Breast epithelium (tissue), 4 donors: ENCODE measurements around the gene WDR93. TPM values are rescaled to one million over a fixed set of nuclear protein-coding genes. Genes with fewer than 3 reads are reported as not detected.

Experiments
- DNase-seq, 2 donors: peaks; one replicate each; pipeline ENCODE4 v3.0.0-alpha.2; 2019; ENCODE audit warnings: low spot score in 2 of 2
- H3K27ac ChIP-seq, 2 donors: fragments of 200-600 bp; sonication (generic) in 1 of 2; one replicate each; pipeline ENCODE4 v1.5.1; 2016 to 2019; ENCODE audit warnings: mild to moderate bottlenecking in 1 of 2
- H3K27me3 ChIP-seq, 2 donors: fragments of 200-600 bp; sonication (generic) in 1 of 2; one replicate each; pipeline versions ENCODE4 v1.5.1 to v1.6.0; 2017 to 2019; ENCODE audit warnings: control low read depth in 1 of 2, mild to moderate bottlenecking in 1 of 2
- H3K36me3 ChIP-seq: fragments of 200-600 bp; one replicate; pipeline ENCODE4 v1.5.1; 2019
- H3K4me1 ChIP-seq, 2 donors: fragments of 200-600 bp; sonication (generic); one replicate each; pipeline ENCODE4 v1.5.1; 2016 to 2019; ENCODE audit warnings: control low read depth in 1 of 2
- H3K4me3 ChIP-seq, 3 donors: fragments of 200-600 bp; sonication (generic); 1 replicate in 2 of 3; 2 replicates in 1 of 3; pipeline ENCODE4 v1.5.1; 2016 to 2019; ENCODE audit warnings: mild to moderate bottlenecking in 3 of 3, moderate library complexity in 2 of 3
- H3K9me3 ChIP-seq, 2 donors: fragments of 200-600 bp; sonication (generic) in 1 of 2; one replicate each; pipeline ENCODE4 v1.5.1; 2016 to 2019; ENCODE audit warnings: control low read depth in 1 of 2
- CTCF ChIP-seq, 3 donors: fragments of 450-650 bp; IDR thresholded peaks; one replicate each; pipeline ENCODE4 v1.5.1; 2016 to 2017; ENCODE audit warnings: antibody characterized with exemption in 3 of 3, mild to moderate bottlenecking in 3 of 3, moderate library complexity in 3 of 3
- POLR2A ChIP-seq: fragments of 450-650 bp; IDR thresholded peaks from one replicate; pipeline ENCODE4 v1.6.1; 2016; ENCODE audit warnings: antibody characterized with exemption, mild to moderate bottlenecking, moderate library complexity
- POLR2AphosphoS5 ChIP-seq, 3 donors: sonication (generic); formaldehyde crosslinking; IDR thresholded peaks; one replicate each; pipeline ENCODE4 v1.6.1; 2017; ENCODE audit warnings: antibody characterized with exemption in 3 of 3
- intact Hi-C: fragments of 100-400 bp; cut with DNase I; formaldehyde crosslinking; loops from one replicate; pipeline ENCODE4 v1.15.1; 2023; ENCODE audit warnings: low total_unique reads
- total RNA-seq, 3 donors: library from RNA; depleted of rRNA; stranded (reverse); fragments of >200 nt; gene quantifications; one replicate each; pipeline ENCODE4 v1.1.0, GENCODE V29; 2016

WDR93 gene
- total RNA-seq, 3 donors from 2014 or later = 0.80 to 1.0 (median 0.98) TPM

GRCh38 chr15:89670971-89671560 lies 19.5 kb upstream of the WDR93 start:
- Histone ChIP-seq H3K27me3 (no peaks in the 10 kb centered on the region), H3K9me3 (no peaks in the 10 kb centered on the region), H3K4me3 (no peak overlapping the region), H3K27ac (peak overlapping the region in 1 of 2 donors; percentile 3), H3K36me3 (no peaks in the 10 kb centered on the region), H3K4me1 (no peaks in the 10 kb centered on the region)
- no peak for TF ChIP-seq CTCF (IDR thresholded peaks at IDR 0.05)
- TF ChIP-seq POLR2AphosphoS5 (IDR thresholded peaks at IDR 0.05) = no peak
- no peak for TF ChIP-seq POLR2A
- intact Hi-C loops = loop anchor here (5.0 kb wide), 1 partner anchor 339 kb away; the partner anchor contains the start of gene POLG
- no peak for DNase-seq

- H3K4me1 ChIP-seq = no peaks in the 10 kb centered on the region
- H3K36me3 ChIP-seq = no peaks in the 10 kb centered on the region
- intact Hi-C loops = loop anchor here (5.0 kb wide), 1 partner anchor 339 kb away; the partner anchor contains the start of gene POLG
- DNase-seq = no peak
- no peaks in the 10 kb centered on the region for H3K27me3 ChIP-seq
- no peak for TF ChIP-seq POLR2A
- no peak for TF ChIP-seq CTCF (IDR thresholded peaks at IDR 0.05)
- no peak for TF ChIP-seq POLR2AphosphoS5 (IDR thresholded peaks at IDR 0.05)
- no peaks in the 10 kb centered on the region for H3K9me3 ChIP-seq
- peak overlapping the region in 1 of 2 donors; percentile 3 for H3K27ac ChIP-seq
- H3K4me3 ChIP-seq = no peak overlapping the region
Observed at GRCh38 chr15:89671687-89672086, 18.9 kb upstream of the WDR93 start.

GRCh38 chr15:89672221-89673164 lies 18.1 kb upstream of the WDR93 start:
- Histone ChIP-seq H3K36me3 (no peaks in the 10 kb centered on the region), H3K27ac (peak overlapping the region in 1 of 2 donors; percentile 63), H3K4me1 (no peaks in the 10 kb centered on the region), H3K4me3 (no peak overlapping the region), H3K9me3 (no peaks in the 10 kb centered on the region), H3K27me3 (no peaks in the 10 kb centered on the region)
- intact Hi-C loops = loop anchor here (5.0 kb wide), 1 partner anchor 340 kb away; the partner anchor contains the start of gene POLG
- no peak for TF ChIP-seq POLR2AphosphoS5 (IDR thresholded peaks at IDR 0.05)
- TF ChIP-seq CTCF (IDR thresholded peaks at IDR 0.05) = no peak
- TF ChIP-seq POLR2A = no peak
- DNase-seq = no peak

GRCh38 chr15:89673165-89673512 lies 17.5 kb upstream of the WDR93 start:
- no peaks in the 10 kb centered on the region for H3K9me3 ChIP-seq
- no peak overlapping the region for H3K27ac ChIP-seq
- no peak for TF ChIP-seq POLR2A
- TF ChIP-seq POLR2AphosphoS5 (IDR thresholded peaks at IDR 0.05) = no peak
- no peak for TF ChIP-seq CTCF (IDR thresholded peaks at IDR 0.05)
- no peak overlapping the region for H3K4me3 ChIP-seq
- no peaks in the 10 kb centered on the region for H3K4me1 ChIP-seq
- no peak for DNase-seq
- intact Hi-C loops = loop anchor here (5.0 kb wide), 1 partner anchor 341 kb away; the partner anchor contains the start of gene POLG
- no peaks in the 10 kb centered on the region for H3K36me3 ChIP-seq
- no peaks in the 10 kb centered on the region for H3K27me3 ChIP-seq

GRCh38 chr15:89674526-89674925 lies 16.1 kb upstream of the WDR93 start:
- TF ChIP-seq POLR2A (no peak), CTCF (IDR thresholded peaks at IDR 0.05) (no peak), POLR2AphosphoS5 (IDR thresholded peaks at IDR 0.05) (no peak)
- intact Hi-C loops = loop anchor here (5.0 kb wide), 1 partner anchor 342 kb away; the partner anchor contains the start of gene POLG

More at GRCh38 chr15:89674526-89674925, 16.1 kb upstream of the WDR93 start:
- DNase-seq = no peak
- no peaks in the 10 kb centered on the region for H3K27me3 ChIP-seq
- H3K36me3 ChIP-seq = no peaks in the 10 kb centered on the region
- no peaks in the 10 kb centered on the region for H3K9me3 ChIP-seq
- no peaks in the 10 kb centered on the region for H3K4me1 ChIP-seq
- H3K27ac ChIP-seq = no peak overlapping the region
- no peak overlapping the region for H3K4me3 ChIP-seq
